Measurements from ENCODE around the gene UBC. TPM values are rescaled to one million over a fixed set of nuclear protein-coding genes. Genes with fewer than 3 reads are reported as not detected.

The UBC gene
- total and polyA plus RNA-seq, 9 of the 15 experiments (the other 6 are each of a cell fraction or from before 2014, with no cell fraction given) = 533 to 1,153 (median 813) TPM

GRCh38 chr12:124927201-124928094 lies 13.0 kb upstream of the UBC start (continued):
- TF ChIP-seq CTCFL (IDR thresholded peaks at IDR 0.05; ENCODE audit: borderline replicate concordance, insufficient read depth, low read depth, low read length, poor library complexity, severe bottlenecking) = no peak
- TF ChIP-seq SRSF7 (optimal IDR thresholded peaks at IDR 0.05; ENCODE audit: low read depth, low read length) = no peak
- no peak for TF ChIP-seq ZNF655 (CRISPR knock-in tag; IDR thresholded peaks at IDR 0.05)
- TF ChIP-seq ZNF507 (tag; conservative IDR thresholded peaks at IDR 0.05) = no peak
- peak; percentile 41; the same call in 1 of the 2 replicates for TF ChIP-seq ZFX (CRISPR knock-in tag; IDR thresholded peaks at IDR 0.05)
- TF ChIP-seq CAMTA2 (CRISPR knock-in tag; conservative IDR thresholded peaks at IDR 0.05) = no peak
- no peak for TF ChIP-seq ZNF780A (CRISPR knock-in tag; IDR thresholded peaks at IDR 0.05)
- TF ChIP-seq NR4A1 (CRISPR knock-in tag; IDR thresholded peaks at IDR 0.05) = no peak
- no peak for TF ChIP-seq NR4A1 (tag; IDR thresholded peaks at IDR 0.05)
- no peak for TF ChIP-seq BCL6 (CRISPR knock-in tag; IDR thresholded peaks at IDR 0.05)
- no peak for TF ChIP-seq SRSF9 (IDR thresholded peaks at IDR 0.05; ENCODE audit: borderline replicate concordance, low read depth, low read length)
- no peak for TF ChIP-seq NFYB (IDR thresholded peaks at IDR 0.05; ENCODE audit: extremely low read depth, insufficient read length)
- no peak for TF ChIP-seq ZBTB17 (CRISPR knock-in tag; IDR thresholded peaks at IDR 0.05)
- TF ChIP-seq CBFA2T2 (conservative IDR thresholded peaks at IDR 0.05) = no peak
- TF ChIP-seq CREB5 (CRISPR knock-in tag; IDR thresholded peaks at IDR 0.05) = no peak
- TF ChIP-seq ZNF583 (CRISPR knock-in tag; IDR thresholded peaks at IDR 0.05) = no peak
- no peak; the same call in 1 of the 2 replicates for TF ChIP-seq MTA1 (IDR thresholded peaks at IDR 0.05; ENCODE audit: borderline replicate concordance)
- TF ChIP-seq JUNB (CRISPR knock-in tag; conservative IDR thresholded peaks at IDR 0.05) = no peak
- TF ChIP-seq MAX (CRISPR knock-in tag; IDR thresholded peaks at IDR 0.05) = no peak; the same call in 1 of the 2 replicates
- TF ChIP-seq KAT7 (CRISPR knock-in tag; IDR thresholded peaks at IDR 0.05; ENCODE audit: borderline replicate concordance) = no peak
- no peak; the same call in 1 of the 2 replicates for TF ChIP-seq PATZ1 (CRISPR knock-in tag; IDR thresholded peaks at IDR 0.05; ENCODE audit: borderline replicate concordance)
- TF ChIP-seq U2AF2 (optimal IDR thresholded peaks at IDR 0.05; ENCODE audit: low read depth, low read length) = no peak

Data from K562 (cell line).